Sigmoid colon (tissue), 7 donors: ENCODE measurements around the gene CD8A. TPM values are rescaled to one million over a fixed set of nuclear protein-coding genes. Genes with fewer than 3 reads are reported as not detected.
"Not testable (repeated sequence)": the region's sequence is repeated elsewhere in the genome, so short reads cannot be mapped to it uniquely, and the experiment has no call there.

Experiments used
- DNase-seq: peaks from one replicate; pipeline ENCODE4 v3.0.0-alpha.2; 2019
- H3K27ac ChIP-seq, 4 donors: fragments of 200-600 bp; sonication (generic); one replicate each; pipeline ENCODE4 v1.5.1; 2016 to 2019; ENCODE audit warnings: mild to moderate bottlenecking in 1 of 4
- H3K27me3 ChIP-seq, 3 donors: fragments of 200-600 bp; sonication (generic); one replicate each; pipeline ENCODE4 v1.5.1; 2019; ENCODE audit warnings: mild to moderate bottlenecking in 1 of 3
- H3K36me3 ChIP-seq, 4 donors: fragments of 200-600 bp; sonication (generic); one replicate each; pipeline ENCODE4 v1.5.1; 2016 to 2019
- H3K4me1 ChIP-seq, 4 donors: fragments of 200-600 bp; sonication (generic); one replicate each; pipeline ENCODE4 v1.5.1; 2017 to 2019
- H3K4me3 ChIP-seq, 4 donors: fragments of 200-600 bp; sonication (generic); one replicate each; pipeline ENCODE4 v1.5.1; 2017 to 2019; ENCODE audit warnings: mild to moderate bottlenecking in 2 of 4, moderate library complexity in 1 of 4
- H3K9me3 ChIP-seq, 4 donors: fragments of 200-600 bp in 3 of 4; sonication (generic) in 3 of 4; one replicate each; pipeline versions ENCODE4 v1.5.1 to v1.6.1; 2013 to 2019
- EP300 ChIP-seq, 4 donors: sonication (generic); formaldehyde crosslinking; IDR thresholded peaks; one replicate each; pipeline ENCODE4 v1.6.1; 2017; ENCODE audit warnings: antibody characterized with exemption in 4 of 4
- POLR2A ChIP-seq, 2 donors: fragments of 450-650 bp; IDR thresholded peaks; one replicate each; pipeline ENCODE4 v1.6.1; 2016; ENCODE audit warnings: antibody characterized with exemption in 2 of 2, mild to moderate bottlenecking in 2 of 2, moderate library complexity in 2 of 2
- POLR2AphosphoS5 ChIP-seq, 4 donors: sonication (generic); formaldehyde crosslinking; IDR thresholded peaks; one replicate each; pipeline ENCODE4 v1.6.1; 2017; ENCODE audit warnings: antibody characterized with exemption in 4 of 4
- WGBS, 2 donors: extraction: QIAGEN DNeasy Blood & Tissue Kit; methylation state at CpG; one replicate each; pipeline ENCODE4 v1.1.7; 2013; 5-methylcytosine and 5-hydroxymethylcytosine counted together
- intact Hi-C: fragments of 100-400 bp; cut with DNase I; formaldehyde crosslinking; loops from one replicate; pipeline ENCODE4 v1.15.1; 2023
- polyA plus RNA-seq, 3 donors: library from polyadenylated mRNA; stranded (reverse); fragments of 200-250 nt; gene quantifications; one replicate each; pipeline ENCODE4 v1.2.3, GENCODE V29; 2013
- total RNA-seq, 4 donors: library from RNA; depleted of rRNA; stranded (reverse); fragments of >200 nt; gene quantifications; one replicate each; pipeline ENCODE4 v1.1.0, GENCODE V29; 2016
- TF ChIP-seq, protein P1 (sequence below), 4 experiments: fragments of 450-650 bp in 3 of 4; fragments of 200-600 bp in 1 of 4; IDR thresholded peaks; one replicate each; pipeline ENCODE4 v1.5.1; 2016 to 2019; ENCODE audit warnings: antibody characterized with exemption in 4 of 4, mild to moderate bottlenecking in 3 of 4, moderate library complexity in 2 of 4
- donor health status: healthy with polysubstance abuse.
- donor health status: Bipolar disorder and iron deficiency.
- donor health status: healthy.

The CD8A gene
- total and polyA plus RNA-seq, 7 donors = 0.36 to 15.5 (median 0.84) TPM; not detected in 1

GRCh38 chr2:86746939-86747338, 43.8 kb downstream of the CD8A start:
- Histone ChIP-seq H3K4me1 (peaks cover 0 to 15% (median 4%) of the 10 kb centered on the region in 4 donors), H3K9me3 (no peaks in the 10 kb centered on the region), H3K4me3 (no peak overlapping the region), H3K27me3 (no peaks in the 10 kb centered on the region), H3K27ac (no peak overlapping the region), H3K36me3 (peaks cover 0 to 10% (median 0%) of the 10 kb centered on the region in 4 donors)
- intact Hi-C loops = no loop called here
- TF ChIP-seq POLR2A (IDR thresholded peaks at IDR 0.05) (no peak), POLR2AphosphoS5 (IDR thresholded peaks at IDR 0.05) (no peak), EP300 (IDR thresholded peaks at IDR 0.05) (no peak)
- TF ChIP-seq, protein P1, sequence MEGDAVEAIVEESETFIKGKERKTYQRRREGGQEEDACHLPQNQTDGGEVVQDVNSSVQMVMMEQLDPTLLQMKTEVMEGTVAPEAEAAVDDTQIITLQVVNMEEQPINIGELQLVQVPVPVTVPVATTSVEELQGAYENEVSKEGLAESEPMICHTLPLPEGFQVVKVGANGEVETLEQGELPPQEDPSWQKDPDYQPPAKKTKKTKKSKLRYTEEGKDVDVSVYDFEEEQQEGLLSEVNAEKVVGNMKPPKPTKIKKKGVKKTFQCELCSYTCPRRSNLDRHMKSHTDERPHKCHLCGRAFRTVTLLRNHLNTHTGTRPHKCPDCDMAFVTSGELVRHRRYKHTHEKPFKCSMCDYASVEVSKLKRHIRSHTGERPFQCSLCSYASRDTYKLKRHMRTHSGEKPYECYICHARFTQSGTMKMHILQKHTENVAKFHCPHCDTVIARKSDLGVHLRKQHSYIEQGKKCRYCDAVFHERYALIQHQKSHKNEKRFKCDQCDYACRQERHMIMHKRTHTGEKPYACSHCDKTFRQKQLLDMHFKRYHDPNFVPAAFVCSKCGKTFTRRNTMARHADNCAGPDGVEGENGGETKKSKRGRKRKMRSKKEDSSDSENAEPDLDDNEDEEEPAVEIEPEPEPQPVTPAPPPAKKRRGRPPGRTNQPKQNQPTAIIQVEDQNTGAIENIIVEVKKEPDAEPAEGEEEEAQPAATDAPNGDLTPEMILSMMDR (IDR thresholded peaks at IDR 0.05) = no peak
- DNase-seq = no peak

GRCh38 chr2:86744152-86744551, 46.6 kb downstream of the CD8A start:
- 79 to 87% methylated on average over 2 of the region's 2 CpGs for WGBS, 2 donors
- Histone ChIP-seq H3K4me3 (no peak overlapping the region), H3K27ac (no peak overlapping the region), H3K36me3 (peaks cover 0 to 10% (median 0%) of the 10 kb centered on the region in 4 donors), H3K9me3 (no peaks in the 10 kb centered on the region), H3K27me3 (no peaks in the 10 kb centered on the region), H3K4me1 (peaks cover 0 to 15% (median 0%) of the 10 kb centered on the region in 4 donors)
- TF ChIP-seq POLR2A (IDR thresholded peaks at IDR 0.05) (no peak), POLR2AphosphoS5 (IDR thresholded peaks at IDR 0.05) (no peak), EP300 (IDR thresholded peaks at IDR 0.05) (no peak)
- TF ChIP-seq, protein P1 (IDR thresholded peaks at IDR 0.05) = no peak
- no peak for DNase-seq
- intact Hi-C loops = no loop called here

DNA sequence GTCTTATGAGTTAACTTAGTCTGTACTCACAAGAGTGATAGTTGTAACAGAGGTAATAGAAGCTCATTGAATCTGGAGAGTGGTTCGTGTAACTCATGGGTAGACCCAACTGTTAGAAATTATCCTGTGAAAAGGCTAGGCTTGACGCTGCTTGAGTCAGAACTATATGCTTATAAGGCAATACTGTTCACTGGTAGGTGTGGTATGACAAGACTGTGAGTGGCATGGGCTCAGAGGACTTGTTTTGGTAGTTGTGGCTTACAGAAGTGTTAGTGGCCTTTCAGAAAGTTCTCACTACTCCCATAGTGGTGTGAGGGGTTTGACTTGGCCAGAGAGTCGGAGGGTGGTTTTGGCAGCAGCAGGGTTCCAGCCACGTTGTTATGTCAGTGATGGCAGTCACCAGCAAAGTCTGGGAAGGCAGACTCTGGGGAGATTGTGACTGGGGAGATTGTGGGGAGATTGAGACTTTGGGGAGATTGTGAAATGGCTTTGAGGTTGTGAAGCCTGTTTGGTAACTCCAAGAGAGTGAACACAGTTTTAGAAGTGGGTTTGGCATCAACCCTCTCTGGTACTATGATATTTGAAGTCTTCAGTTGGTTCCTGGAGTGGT, 48.7 kb downstream of the CD8A start:
- not testable (repeated sequence) for H3K4me1 ChIP-seq

DNA sequence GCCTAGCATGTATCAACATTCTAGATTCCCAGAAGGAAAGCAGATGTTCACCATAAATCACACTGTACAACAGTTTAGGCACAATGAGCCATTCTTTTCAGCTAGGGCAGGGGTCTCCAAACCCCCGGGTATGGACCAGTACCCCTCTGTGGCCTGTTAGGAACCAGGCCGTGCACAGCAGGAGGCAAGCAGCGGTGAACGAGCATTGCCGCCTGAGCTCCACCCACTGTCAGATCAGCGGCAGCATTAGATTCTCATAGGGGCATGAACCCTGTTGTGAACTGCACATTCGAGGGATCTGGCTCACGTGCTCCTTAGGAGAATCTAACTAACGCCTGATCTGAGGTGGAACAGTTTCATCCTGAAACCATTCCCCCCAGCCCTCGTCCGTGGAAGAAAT, 50.8 kb downstream of the CD8A start:
- DNase-seq, H3K36me3 ChIP-seq, intact Hi-C loops, H3K27ac ChIP-seq, H3K4me1 ChIP-seq, H3K9me3 ChIP-seq, H3K4me3 ChIP-seq, H3K27me3 ChIP-seq: not testable (repeated sequence)
- WGBS, 2 donors = no CpG with 5 or more reads among the region's 11 CpGs

More for the DNA sequence above, 48.7 kb downstream of the CD8A start:
- H3K36me3 ChIP-seq, H3K4me3 ChIP-seq, H3K9me3 ChIP-seq, H3K27ac ChIP-seq, DNase-seq, intact Hi-C loops, H3K27me3 ChIP-seq: not testable (repeated sequence)
- 75 to 86% methylated on average over 1 of the region's 4 CpGs for WGBS, 2 donors

DNA sequence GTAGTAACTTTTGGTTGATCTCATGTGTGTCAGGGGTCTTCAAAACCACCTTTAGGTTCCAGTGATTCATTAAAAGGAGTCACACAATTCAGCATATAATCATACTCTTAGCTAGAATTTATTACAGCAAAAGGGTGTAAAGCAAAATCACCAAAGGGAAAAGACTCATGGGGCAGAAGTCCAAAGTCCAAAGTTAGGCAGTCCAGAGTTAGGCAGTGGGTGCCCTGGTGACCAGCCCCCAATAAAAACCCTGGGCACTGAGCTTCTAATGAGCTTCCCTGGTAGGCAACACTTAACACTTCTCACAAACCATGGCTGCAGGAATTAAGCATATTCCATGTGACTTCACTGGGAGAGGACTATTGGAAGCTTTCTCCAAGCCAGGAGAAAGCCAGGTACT, 51.2 kb downstream of the CD8A start:
- intact Hi-C loops, DNase-seq, H3K4me1 ChIP-seq, H3K27me3 ChIP-seq, H3K27ac ChIP-seq, H3K9me3 ChIP-seq, H3K36me3 ChIP-seq, H3K4me3 ChIP-seq: not testable (repeated sequence)

- H3K27me3 ChIP-seq, H3K9me3 ChIP-seq, H3K27ac ChIP-seq, H3K36me3 ChIP-seq, intact Hi-C loops, H3K4me1 ChIP-seq, DNase-seq, H3K4me3 ChIP-seq: not testable (repeated sequence)
- WGBS, 2 donors = no CpG with 5 or more reads among the region's 1 CpG
Measured at GRCh38 chr2:86734896-86735295, 55.8 kb downstream of the CD8A start.

Other genes starting within 250 kb of the CD8A start
- gene CHMP3, start 227.5 kb downstream of the CD8A start, total RNA-seq = 100 to 1,000 TPM; 101 to 154 (median 138) TPM
- gene CHMP3, start 227.5 kb downstream of the CD8A start, polyA plus RNA-seq = 100 to 1,000 TPM; 114 to 176 (median 156) TPM
- 10 to 100 TPM; 36.6 to 45.6 (median 41.0) TPM for gene RNF103, start 167.0 kb downstream of the CD8A start, total RNA-seq
- 10 to 100 TPM; 11.1 to 30.3 (median 12.6) TPM for gene RNF103, start 167.0 kb downstream of the CD8A start, polyA plus RNA-seq
- gene RMND5A, start 70.6 kb downstream of the CD8A start, total RNA-seq = 10 to 100 TPM; 42.4 to 58.9 (median 52.1) TPM
- gene RMND5A, start 70.6 kb downstream of the CD8A start, polyA plus RNA-seq = 10 to 100 TPM; 19.9 to 35.6 (median 29.4) TPM
- gene CD8B, start 71.0 kb upstream of the CD8A start, total RNA-seq = 1 to 10 TPM in 1 of 4 donors, under 1 TPM in 1, not detected in 2; 0.71 to 1.5 TPM
- 10 to 100 TPM in 1 of 3 donors, 1 to 10 TPM in 1, under 1 TPM in 1; 0.92 to 11.6 (median 1.2) TPM for gene CD8B, start 71.0 kb upstream of the CD8A start, polyA plus RNA-seq
- 1 to 10 TPM in 3 of 4 donors, under 1 TPM in 1; 0.68 to 2.8 (median 1.4) TPM for gene RGPD1, start 151.2 kb upstream of the CD8A start, total RNA-seq
- gene RGPD1, start 151.2 kb upstream of the CD8A start, polyA plus RNA-seq = under 1 TPM in 2 of 3 donors, not detected in 1; under 0.01 to 0.90 TPM
- 1 to 10 TPM in 3 of 4 donors, not detected in 1; 1.1 to 9.3 (median 8.4) TPM for gene PLGLB1, start 230.9 kb upstream of the CD8A start, total RNA-seq
- 1 to 10 TPM in 1 of 3 donors, not detected in 2; 2.0 TPM for gene PLGLB1, start 230.9 kb upstream of the CD8A start, polyA plus RNA-seq